Measurements from ENCODE around the gene NEIL1. TPM values are rescaled to one million over a fixed set of nuclear protein-coding genes. Genes with fewer than 3 reads are reported as not detected.
"Not testable (repeated sequence)": the region's sequence is repeated elsewhere in the genome, so short reads cannot be mapped to it uniquely, and the experiment has no call there.

Gene NEIL1
- total RNA-seq, 4 donors from 2014 or later: 14.1 to 37.0 (median 15.7) TPM

DNA sequence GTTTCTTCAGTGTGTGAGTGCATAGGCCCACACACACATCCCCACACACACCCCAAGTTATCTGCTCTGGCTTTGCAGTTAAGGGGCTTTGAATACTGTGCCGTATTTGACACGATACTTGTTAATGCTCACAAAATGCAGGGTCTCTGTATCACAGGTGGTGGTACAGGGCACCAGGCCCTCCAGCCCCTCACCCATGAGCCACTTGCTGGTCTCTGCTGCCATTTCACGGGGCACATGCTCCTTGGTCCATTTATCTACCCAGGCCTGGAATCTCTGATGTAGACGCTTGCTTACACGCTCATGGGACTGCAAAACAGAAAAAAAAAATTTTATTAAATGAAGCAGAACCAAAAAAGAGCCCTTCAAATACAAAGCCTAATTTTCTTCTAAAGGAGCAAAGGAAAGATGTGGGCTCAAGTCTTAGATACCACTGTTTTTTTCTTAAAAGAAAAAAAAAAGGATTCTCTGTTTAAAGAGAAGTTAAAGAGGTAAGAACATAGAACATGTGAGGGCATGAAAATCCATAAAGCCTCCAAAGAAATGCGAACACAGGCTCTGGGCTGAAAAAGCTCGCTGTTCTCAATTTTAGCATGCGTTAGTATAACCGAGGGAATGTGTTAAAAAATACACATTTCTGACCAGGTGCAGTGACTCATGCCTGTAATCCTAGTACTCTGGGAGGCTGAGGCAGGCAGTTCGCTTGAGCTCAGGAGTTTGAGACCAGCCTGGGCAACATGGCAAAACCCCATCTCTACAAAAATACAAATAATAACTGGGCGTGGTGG lies 25.3 kb downstream of the NEIL1 start:
- H3K36me3 ChIP-seq: peaks cover 33 to 72% (median 64%) of the 10 kb centered on the region in 4 donors
- H3K4me1 ChIP-seq: peaks cover 15 to 22% (median 17%) of the 10 kb centered on the region in 4 donors
- H3K4me3 ChIP-seq: no peak overlapping the region
- H3K27me3 ChIP-seq: no peaks in the 10 kb centered on the region
- 95% methylated on average over 11 of the region's 11 CpGs for WGBS
- no peak overlapping the region for H3K27ac ChIP-seq (replicated peaks in 1 of 4)
- DNase-seq (ENCODE audit: extremely low spot score): no peak
- intact Hi-C loops (cut with DNase I): no loop called here
- TF ChIP-seq, protein P1, sequence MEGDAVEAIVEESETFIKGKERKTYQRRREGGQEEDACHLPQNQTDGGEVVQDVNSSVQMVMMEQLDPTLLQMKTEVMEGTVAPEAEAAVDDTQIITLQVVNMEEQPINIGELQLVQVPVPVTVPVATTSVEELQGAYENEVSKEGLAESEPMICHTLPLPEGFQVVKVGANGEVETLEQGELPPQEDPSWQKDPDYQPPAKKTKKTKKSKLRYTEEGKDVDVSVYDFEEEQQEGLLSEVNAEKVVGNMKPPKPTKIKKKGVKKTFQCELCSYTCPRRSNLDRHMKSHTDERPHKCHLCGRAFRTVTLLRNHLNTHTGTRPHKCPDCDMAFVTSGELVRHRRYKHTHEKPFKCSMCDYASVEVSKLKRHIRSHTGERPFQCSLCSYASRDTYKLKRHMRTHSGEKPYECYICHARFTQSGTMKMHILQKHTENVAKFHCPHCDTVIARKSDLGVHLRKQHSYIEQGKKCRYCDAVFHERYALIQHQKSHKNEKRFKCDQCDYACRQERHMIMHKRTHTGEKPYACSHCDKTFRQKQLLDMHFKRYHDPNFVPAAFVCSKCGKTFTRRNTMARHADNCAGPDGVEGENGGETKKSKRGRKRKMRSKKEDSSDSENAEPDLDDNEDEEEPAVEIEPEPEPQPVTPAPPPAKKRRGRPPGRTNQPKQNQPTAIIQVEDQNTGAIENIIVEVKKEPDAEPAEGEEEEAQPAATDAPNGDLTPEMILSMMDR (IDR thresholded peaks at IDR 0.05): no peak
- TF ChIP-seq POLR2AphosphoS5 (IDR thresholded peaks at IDR 0.05) (no peak), POLR2A (IDR thresholded peaks at IDR 0.05; ENCODE audit: low read depth) (no peak), EP300 (IDR thresholded peaks at IDR 0.05) (no peak)
- no peaks in the 10 kb centered on the region for H3K9me3 ChIP-seq

DNA sequence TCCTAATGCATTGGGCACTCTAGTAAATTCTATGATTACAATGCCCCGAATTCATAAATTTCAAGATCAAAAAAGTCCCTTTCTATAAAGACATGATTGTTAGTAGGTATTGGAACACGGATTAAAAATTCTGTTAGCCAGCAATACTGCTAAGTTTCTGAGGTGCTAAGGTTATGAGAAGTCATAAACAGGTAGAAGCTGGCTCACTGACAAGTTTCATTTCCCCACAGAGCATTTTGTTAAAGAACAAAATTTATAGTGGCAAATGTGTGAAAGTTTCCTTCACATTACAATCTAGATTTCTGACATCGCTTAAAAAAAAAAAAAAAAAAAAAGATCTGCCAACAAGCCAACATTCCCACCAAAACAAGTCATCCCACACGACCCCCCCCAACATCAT lies 33.9 kb downstream of the NEIL1 start:
- TF ChIP-seq POLR2A (IDR thresholded peaks at IDR 0.05; ENCODE audit: low read depth) (no peak), POLR2AphosphoS5 (IDR thresholded peaks at IDR 0.05) (no peak), EP300 (IDR thresholded peaks at IDR 0.05) (no peak)
- TF ChIP-seq, protein P1 (IDR thresholded peaks at IDR 0.05): no peak
- WGBS: 92% methylated on average over 4 of the region's 4 CpGs
- intact Hi-C loops (cut with DNase I): no loop called here
- Histone ChIP-seq H3K36me3 (peaks cover 70 to 99% (median 94%) of the 10 kb centered on the region in 4 donors), H3K27ac (replicated peaks in 1 of 4) (no peak overlapping the region), H3K27me3 (no peaks in the 10 kb centered on the region), H3K9me3 (no peaks in the 10 kb centered on the region), H3K4me1 (no peaks in the 10 kb centered on the region), H3K4me3 (no peak overlapping the region)
- no peak for DNase-seq (ENCODE audit: extremely low spot score)

DNA sequence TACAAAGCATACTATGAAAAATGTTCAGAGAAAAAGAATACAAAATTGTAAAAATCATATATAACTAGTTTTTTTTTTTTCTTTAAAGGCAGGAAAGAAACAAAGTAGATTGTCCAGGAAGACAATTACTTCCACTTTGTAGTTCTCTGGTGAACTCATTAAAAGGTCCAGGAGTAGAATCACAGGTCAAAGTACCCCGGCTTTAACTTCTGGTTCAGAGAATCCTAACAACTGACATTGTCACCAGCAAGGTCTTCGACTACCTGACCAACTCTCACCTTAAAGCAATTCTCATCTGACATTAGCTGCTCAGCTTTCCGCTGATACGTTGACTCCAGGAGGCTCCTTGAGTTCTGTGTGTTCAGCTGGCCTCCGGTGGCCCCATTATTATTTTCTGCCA lies 37.1 kb downstream of the NEIL1 start:
- H3K4me1 ChIP-seq; H3K27me3 ChIP-seq; H3K9me3 ChIP-seq; H3K27ac ChIP-seq (replicated peaks in 1 of 4); H3K4me3 ChIP-seq; intact Hi-C loops (cut with DNase I); DNase-seq (ENCODE audit: extremely low spot score): not testable (repeated sequence)
- peaks cover 69 to 100% (median 93%) of the 10 kb centered on the region in 4 donors for H3K36me3 ChIP-seq
- WGBS: 87% methylated on average over 5 of the region's 5 CpGs

DNA sequence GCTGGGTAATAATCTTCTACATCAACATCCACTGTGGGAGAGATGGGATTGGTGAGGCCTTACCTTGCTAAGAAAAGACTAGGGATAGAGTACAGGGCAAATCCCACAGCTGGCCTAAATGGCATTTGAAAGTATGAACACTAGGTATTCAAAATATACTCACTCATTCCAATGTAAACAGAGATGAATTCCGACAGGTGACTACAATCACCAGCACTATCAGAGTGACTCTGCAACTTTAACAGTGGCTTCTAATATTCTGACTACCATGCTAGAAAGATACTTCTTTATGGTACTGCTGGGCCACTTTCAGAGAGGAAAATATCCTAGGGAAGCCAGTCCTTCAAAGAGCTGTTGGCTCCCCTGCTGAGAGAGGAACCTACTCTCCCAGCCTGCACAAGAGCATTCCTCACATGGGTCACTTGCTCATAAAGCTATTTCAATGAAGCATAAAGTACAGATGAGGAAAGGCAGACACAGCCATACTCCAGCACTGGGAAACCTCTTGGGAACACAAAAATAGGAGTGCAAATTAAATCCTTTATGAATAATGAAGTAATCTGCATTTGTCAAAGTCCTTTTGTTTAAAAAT lies 43.0 kb downstream of the NEIL1 start:
- TF ChIP-seq, protein P1 (IDR thresholded peaks at IDR 0.05): no peak
- no peak for TF ChIP-seq EP300 (IDR thresholded peaks at IDR 0.05)
- TF ChIP-seq POLR2AphosphoS5 (IDR thresholded peaks at IDR 0.05): peak in 1 of 2 donors; percentile 13
- 33% methylated on average over 1 of the region's 1 CpG for WGBS
- Histone ChIP-seq H3K4me3 (no peak overlapping the region), H3K36me3 (peaks cover 66 to 100% (median 93%) of the 10 kb centered on the region in 4 donors), H3K9me3 (no peaks in the 10 kb centered on the region), H3K4me1 (peaks cover 0 to 19% (median 17%) of the 10 kb centered on the region in 4 donors), H3K27me3 (no peaks in the 10 kb centered on the region), H3K27ac (replicated peaks in 1 of 4) (peak overlapping the region in 3 of 4 donors; percentile 12 to 39 (median 37))
- DNase-seq (ENCODE audit: extremely low spot score): no peak
- intact Hi-C loops (cut with DNase I): no loop called here

DNA sequence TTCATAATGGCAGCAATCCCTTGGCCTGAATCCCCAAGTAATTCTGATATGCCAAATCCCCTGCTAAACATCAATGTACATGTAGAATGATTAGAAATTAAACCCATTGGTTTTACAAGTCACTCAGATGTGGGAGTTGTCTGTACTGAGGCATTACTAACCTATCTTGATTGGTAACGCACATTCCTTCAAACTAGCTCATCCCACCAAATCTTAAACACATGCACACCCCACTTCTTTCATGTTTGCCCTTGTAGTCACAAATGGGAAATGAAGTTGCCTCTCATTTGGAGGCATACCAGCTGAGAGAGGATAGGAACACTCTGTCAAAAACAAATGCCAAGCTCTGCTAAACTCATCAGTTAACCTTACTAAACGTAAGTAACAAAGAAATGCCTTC lies 50.7 kb downstream of the NEIL1 start:
- Histone ChIP-seq H3K9me3 (no peaks in the 10 kb centered on the region), H3K36me3 (peaks cover 76 to 100% (median 96%) of the 10 kb centered on the region in 4 donors), H3K4me1 (peaks cover 0 to 4% (median 0%) of the 10 kb centered on the region in 4 donors), H3K27me3 (no peaks in the 10 kb centered on the region), H3K4me3 (no peak overlapping the region), H3K27ac (replicated peaks in 1 of 4) (no peak overlapping the region)
- intact Hi-C loops (cut with DNase I): no loop called here
- TF ChIP-seq POLR2A (IDR thresholded peaks at IDR 0.05; ENCODE audit: low read depth) (no peak), POLR2AphosphoS5 (IDR thresholded peaks at IDR 0.05) (no peak), EP300 (IDR thresholded peaks at IDR 0.05) (no peak)
- TF ChIP-seq, protein P1 (IDR thresholded peaks at IDR 0.05): no peak
- 77% methylated on average over 2 of the region's 2 CpGs for WGBS
- no peak for DNase-seq (ENCODE audit: extremely low spot score)
